HepG2 (cell line): ENCODE data around the gene PCIF1. TPM values are rescaled to one million over a fixed set of nuclear protein-coding genes. Genes with fewer than 3 reads are reported as not detected.

Experiments
- BCL6 ChIP-seq: IDR thresholded peaks from 2 replicates; pipeline ENCODE4 v1.6.1; 2016; ENCODE audit warnings: missing genetic modification reagents, missing compliant biosample characterization
- CAMTA2 ChIP-seq: sonication (generic); formaldehyde crosslinking; IDR thresholded peaks from 2 replicates; pipeline ENCODE4 v1.4.0; 2020; ENCODE audit warnings: mild to moderate bottlenecking, missing genetic modification reagents, borderline replicate concordance
- NFKBIZ ChIP-seq: IDR thresholded peaks from 2 replicates; pipeline ENCODE4 v1.6.1; 2018; ENCODE audit warnings: missing genetic modification reagents, missing compliant biosample characterization
- STAT5B ChIP-seq: sonication (generic); formaldehyde crosslinking; IDR thresholded peaks from 2 replicates; pipeline ENCODE4 v1.4.0; 2020; ENCODE audit warnings: missing genetic modification reagents
- TARDBP ChIP-seq: sonication (generic); formaldehyde crosslinking; IDR thresholded peaks from 2 replicates; pipeline ENCODE4 v1.8.0; 2022; ENCODE audit warnings: mild to moderate bottlenecking, missing genetic modification reagents
- ZFYVE20 ChIP-seq: sonication (generic); formaldehyde crosslinking; IDR thresholded peaks from 2 replicates; pipeline ENCODE4 v1.8.0; 2023; ENCODE audit warnings: low read depth, mild to moderate bottlenecking, moderate library complexity, missing genetic modification reagents, borderline replicate concordance
- ZNF101 ChIP-seq: sonication (generic); formaldehyde crosslinking; IDR thresholded peaks from 2 replicates; pipeline ENCODE4 v1.4.0; 2020; ENCODE audit warnings: mild to moderate bottlenecking, low read depth, missing genetic modification reagents, borderline replicate concordance
- ZNF326 ChIP-seq: sonication (generic); formaldehyde crosslinking; IDR thresholded peaks from 2 replicates; pipeline ENCODE4 v1.4.0; 2020; ENCODE audit warnings: missing genetic modification reagents, borderline replicate concordance
- polyA plus RNA-seq, 8 experiments: library from polyadenylated mRNA; depleted of rRNA in 3 of 8; stranded (reverse) in 7 of 8; unstranded in 1 of 8; fragments of >200 nt; fragmentation: Illumina TruSeq in 4 of 8; extraction: Trizol in 4 of 8; gene quantifications; 2 replicates each; pipeline versions ENCODE4 v1.2.1 to v1.2.3, GENCODE V29; 2011 to 2016; ENCODE audit warnings: low read depth in 4 of 8, missing spikeins in 1 of 8, mixed read lengths in 1 of 8; ENCODE audit not compliant: insufficient read depth in 1 of 8
- total RNA-seq, 5 experiments: library from RNA; depleted of rRNA; stranded (reverse); fragments of >200 nt; fragmentation: Illumina TruSeq; extraction: Trizol; gene quantifications; 2 replicates each; pipeline ENCODE4 v1.2.3, GENCODE V29; 2016; ENCODE audit warnings: low read depth in 1 of 5
- TF ChIP-seq, protein P1 (sequence below): sonication (generic); formaldehyde crosslinking; IDR thresholded peaks from 2 replicates; pipeline ENCODE4 v1.4.0; 2020; ENCODE audit warnings: missing genetic modification reagents
- TF ChIP-seq, protein P2 (sequence below): sonication (generic); formaldehyde crosslinking; IDR thresholded peaks from 2 replicates; pipeline ENCODE4 v1.4.0; 2020; ENCODE audit warnings: mild to moderate bottlenecking, missing genetic modification reagents
- TF ChIP-seq, protein P3 (sequence below): sonication (generic); formaldehyde crosslinking; IDR thresholded peaks from 2 replicates; pipeline ENCODE4 v1.4.0; 2020; ENCODE audit warnings: mild to moderate bottlenecking, missing genetic modification reagents
- TF ChIP-seq, protein P4 (sequence below): sonication (generic); formaldehyde crosslinking; conservative IDR thresholded peaks from 2 replicates; pipeline ENCODE4 v1.8.0; 2022; ENCODE audit warnings: low read depth, missing genetic modification reagents
- TF ChIP-seq, protein P5 (sequence below): sonication (generic); formaldehyde crosslinking; IDR thresholded peaks from 2 replicates; pipeline ENCODE4 v1.5.0; 2020; ENCODE audit warnings: mild to moderate bottlenecking, missing genetic modification reagents
- TF ChIP-seq, protein P6 (sequence below): IDR thresholded peaks from 2 replicates; pipeline ENCODE4 v1.6.1; 2018; ENCODE audit warnings: missing genetic modification reagents
- TF ChIP-seq, protein P7 (sequence below): sonication (generic); formaldehyde crosslinking; IDR thresholded peaks from 2 replicates; pipeline ENCODE4; 2020; ENCODE audit warnings: missing genetic modification reagents, mild to moderate bottlenecking, borderline replicate concordance

Gene PCIF1
- total and polyA plus RNA-seq, 2 of the 13 experiments (the other 11 are each of a cell fraction or from before 2014, with no cell fraction given) = 20.9 to 24.4 TPM

DNA sequence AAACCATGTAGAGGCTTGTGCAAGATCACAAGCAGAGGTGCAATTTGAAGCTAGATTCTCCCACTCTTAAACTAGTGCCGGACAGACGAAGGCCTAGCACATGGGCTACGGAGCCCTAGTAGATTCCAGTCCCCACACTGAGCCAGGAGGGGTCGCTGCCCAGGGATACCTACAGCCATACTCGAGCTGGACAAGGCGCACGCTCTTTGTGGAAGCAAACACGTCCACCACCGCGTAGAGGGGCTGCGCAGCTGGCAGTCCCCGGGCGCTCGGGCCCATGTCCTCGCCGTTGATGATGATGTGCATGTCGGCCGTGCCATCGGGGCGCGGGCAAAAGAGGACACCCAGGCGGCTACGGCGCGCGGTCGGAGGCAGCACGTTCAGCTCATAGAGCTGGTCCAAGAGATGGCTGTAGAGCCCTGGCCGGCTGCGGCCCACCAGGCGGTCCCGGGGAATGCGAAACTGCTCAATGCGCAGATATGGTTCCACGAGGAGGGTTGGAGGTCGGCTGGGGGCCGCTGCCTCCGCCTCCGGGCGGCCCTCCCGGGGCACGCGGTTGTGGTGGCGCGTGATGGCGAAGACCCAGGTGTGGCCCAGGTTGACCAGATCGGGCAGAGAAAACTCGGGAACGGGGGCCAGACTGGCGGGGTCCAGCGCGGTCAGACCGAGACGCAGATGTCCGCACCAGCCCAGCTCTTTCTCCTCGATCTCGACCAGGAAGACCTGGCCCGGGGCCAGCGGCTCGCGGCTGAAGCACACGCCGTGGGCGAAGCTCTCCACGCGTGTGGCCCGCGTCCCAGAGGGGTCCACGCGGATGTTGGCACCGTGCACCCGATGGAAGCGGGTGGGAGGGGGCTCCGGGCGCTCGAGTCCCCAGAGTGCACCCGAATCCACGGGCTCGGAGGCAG lies 44.2 kb upstream of the PCIF1 start (continued):
- TF ChIP-seq, protein P1, sequence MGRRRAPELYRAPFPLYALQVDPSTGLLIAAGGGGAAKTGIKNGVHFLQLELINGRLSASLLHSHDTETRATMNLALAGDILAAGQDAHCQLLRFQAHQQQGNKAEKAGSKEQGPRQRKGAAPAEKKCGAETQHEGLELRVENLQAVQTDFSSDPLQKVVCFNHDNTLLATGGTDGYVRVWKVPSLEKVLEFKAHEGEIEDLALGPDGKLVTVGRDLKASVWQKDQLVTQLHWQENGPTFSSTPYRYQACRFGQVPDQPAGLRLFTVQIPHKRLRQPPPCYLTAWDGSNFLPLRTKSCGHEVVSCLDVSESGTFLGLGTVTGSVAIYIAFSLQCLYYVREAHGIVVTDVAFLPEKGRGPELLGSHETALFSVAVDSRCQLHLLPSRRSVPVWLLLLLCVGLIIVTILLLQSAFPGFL (CRISPR knock-in tag) = peak; percentile 80; the same call in 1 of the 2 replicates
- peak; percentile 65; the same call in 1 of the 2 replicates for TF ChIP-seq ZFYVE20 (CRISPR knock-in tag)
- TF ChIP-seq, protein P2, sequence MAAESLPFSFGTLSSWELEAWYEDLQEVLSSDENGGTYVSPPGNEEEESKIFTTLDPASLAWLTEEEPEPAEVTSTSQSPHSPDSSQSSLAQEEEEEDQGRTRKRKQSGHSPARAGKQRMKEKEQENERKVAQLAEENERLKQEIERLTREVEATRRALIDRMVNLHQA (CRISPR knock-in tag) = 0 out of 2 replicates have a peak, but pooled peaks have one; percentile 78
- TF ChIP-seq BCL6 = peak; percentile 55; the same call in 1 of the 2 replicates
- TF ChIP-seq, protein P3, sequence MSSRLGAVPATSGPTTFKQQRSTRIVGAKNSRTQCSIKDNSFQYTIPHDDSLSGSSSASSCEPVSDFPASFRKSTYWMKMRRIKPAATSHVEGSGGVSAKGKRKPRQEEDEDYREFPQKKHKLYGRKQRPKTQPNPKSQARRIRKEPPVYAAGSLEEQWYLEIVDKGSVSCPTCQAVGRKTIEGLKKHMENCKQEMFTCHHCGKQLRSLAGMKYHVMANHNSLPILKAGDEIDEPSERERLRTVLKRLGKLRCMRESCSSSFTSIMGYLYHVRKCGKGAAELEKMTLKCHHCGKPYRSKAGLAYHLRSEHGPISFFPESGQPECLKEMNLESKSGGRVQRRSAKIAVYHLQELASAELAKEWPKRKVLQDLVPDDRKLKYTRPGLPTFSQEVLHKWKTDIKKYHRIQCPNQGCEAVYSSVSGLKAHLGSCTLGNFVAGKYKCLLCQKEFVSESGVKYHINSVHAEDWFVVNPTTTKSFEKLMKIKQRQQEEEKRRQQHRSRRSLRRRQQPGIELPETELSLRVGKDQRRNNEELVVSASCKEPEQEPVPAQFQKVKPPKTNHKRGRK (CRISPR knock-in tag) = no peak; the same call in 1 of the 2 replicates
- no peak for TF ChIP-seq ZNF101
- TF ChIP-seq, protein P4, sequence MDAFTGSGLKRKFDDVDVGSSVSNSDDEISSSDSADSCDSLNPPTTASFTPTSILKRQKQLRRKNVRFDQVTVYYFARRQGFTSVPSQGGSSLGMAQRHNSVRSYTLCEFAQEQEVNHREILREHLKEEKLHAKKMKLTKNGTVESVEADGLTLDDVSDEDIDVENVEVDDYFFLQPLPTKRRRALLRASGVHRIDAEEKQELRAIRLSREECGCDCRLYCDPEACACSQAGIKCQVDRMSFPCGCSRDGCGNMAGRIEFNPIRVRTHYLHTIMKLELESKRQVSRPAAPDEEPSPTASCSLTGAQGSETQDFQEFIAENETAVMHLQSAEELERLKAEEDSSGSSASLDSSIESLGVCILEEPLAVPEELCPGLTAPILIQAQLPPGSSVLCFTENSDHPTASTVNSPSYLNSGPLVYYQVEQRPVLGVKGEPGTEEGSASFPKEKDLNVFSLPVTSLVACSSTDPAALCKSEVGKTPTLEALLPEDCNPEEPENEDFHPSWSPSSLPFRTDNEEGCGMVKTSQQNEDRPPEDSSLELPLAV (CRISPR knock-in tag) = no peak
- TF ChIP-seq, protein P5, sequence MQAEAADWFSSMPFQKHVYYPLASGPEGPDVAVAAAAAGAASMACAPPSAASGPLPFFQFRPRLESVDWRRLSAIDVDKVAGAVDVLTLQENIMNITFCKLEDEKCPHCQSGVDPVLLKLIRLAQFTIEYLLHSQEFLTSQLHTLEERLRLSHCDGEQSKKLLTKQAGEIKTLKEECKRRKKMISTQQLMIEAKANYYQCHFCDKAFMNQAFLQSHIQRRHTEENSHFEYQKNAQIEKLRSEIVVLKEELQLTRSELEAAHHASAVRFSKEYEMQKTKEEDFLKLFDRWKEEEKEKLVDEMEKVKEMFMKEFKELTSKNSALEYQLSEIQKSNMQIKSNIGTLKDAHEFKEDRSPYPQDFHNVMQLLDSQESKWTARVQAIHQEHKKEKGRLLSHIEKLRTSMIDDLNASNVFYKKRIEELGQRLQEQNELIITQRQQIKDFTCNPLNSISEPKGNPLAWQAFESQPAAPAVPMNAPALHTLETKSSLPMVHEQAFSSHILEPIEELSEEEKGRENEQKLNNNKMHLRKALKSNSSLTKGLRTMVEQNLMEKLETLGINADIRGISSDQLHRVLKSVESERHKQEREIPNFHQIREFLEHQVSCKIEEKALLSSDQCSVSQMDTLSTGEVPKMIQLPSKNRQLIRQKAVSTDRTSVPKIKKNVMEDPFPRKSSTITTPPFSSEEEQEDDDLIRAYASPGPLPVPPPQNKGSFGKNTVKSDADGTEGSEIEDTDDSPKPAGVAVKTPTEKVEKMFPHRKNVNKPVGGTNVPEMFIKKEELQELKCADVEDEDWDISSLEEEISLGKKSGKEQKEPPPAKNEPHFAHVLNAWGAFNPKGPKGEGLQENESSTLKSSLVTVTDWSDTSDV (CRISPR knock-in tag) = no peak; the same call in 1 of the 2 replicates
- TF ChIP-seq, protein P6, sequence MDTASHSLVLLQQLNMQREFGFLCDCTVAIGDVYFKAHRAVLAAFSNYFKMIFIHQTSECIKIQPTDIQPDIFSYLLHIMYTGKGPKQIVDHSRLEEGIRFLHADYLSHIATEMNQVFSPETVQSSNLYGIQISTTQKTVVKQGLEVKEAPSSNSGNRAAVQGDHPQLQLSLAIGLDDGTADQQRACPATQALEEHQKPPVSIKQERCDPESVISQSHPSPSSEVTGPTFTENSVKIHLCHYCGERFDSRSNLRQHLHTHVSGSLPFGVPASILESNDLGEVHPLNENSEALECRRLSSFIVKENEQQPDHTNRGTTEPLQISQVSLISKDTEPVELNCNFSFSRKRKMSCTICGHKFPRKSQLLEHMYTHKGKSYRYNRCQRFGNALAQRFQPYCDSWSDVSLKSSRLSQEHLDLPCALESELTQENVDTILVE = peak; percentile 87
- 0 out of 2 replicates have a peak, but pooled peaks have one; percentile 66 for TF ChIP-seq TARDBP (CRISPR knock-in tag)
- peak; percentile 92; the same call in 1 of the 2 replicates for TF ChIP-seq CAMTA2 (CRISPR knock-in tag)
- TF ChIP-seq, protein P7, sequence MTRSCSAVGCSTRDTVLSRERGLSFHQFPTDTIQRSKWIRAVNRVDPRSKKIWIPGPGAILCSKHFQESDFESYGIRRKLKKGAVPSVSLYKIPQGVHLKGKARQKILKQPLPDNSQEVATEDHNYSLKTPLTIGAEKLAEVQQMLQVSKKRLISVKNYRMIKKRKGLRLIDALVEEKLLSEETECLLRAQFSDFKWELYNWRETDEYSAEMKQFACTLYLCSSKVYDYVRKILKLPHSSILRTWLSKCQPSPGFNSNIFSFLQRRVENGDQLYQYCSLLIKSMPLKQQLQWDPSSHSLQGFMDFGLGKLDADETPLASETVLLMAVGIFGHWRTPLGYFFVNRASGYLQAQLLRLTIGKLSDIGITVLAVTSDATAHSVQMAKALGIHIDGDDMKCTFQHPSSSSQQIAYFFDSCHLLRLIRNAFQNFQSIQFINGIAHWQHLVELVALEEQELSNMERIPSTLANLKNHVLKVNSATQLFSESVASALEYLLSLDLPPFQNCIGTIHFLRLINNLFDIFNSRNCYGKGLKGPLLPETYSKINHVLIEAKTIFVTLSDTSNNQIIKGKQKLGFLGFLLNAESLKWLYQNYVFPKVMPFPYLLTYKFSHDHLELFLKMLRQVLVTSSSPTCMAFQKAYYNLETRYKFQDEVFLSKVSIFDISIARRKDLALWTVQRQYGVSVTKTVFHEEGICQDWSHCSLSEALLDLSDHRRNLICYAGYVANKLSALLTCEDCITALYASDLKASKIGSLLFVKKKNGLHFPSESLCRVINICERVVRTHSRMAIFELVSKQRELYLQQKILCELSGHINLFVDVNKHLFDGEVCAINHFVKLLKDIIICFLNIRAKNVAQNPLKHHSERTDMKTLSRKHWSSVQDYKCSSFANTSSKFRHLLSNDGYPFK (CRISPR knock-in tag) = no peak
- no peak for TF ChIP-seq NFKBIZ
- peak; percentile 55; the same call in 1 of the 2 replicates for TF ChIP-seq STAT5B
- no peak for TF ChIP-seq ZNF326 (CRISPR knock-in tag)
